Measurements from ENCODE around the gene FGFR1OP2.

GRCh38 chr12:26995706-26996105, 57.4 kb downstream of the FGFR1OP2 start:
- TF ChIP-seq POLR2AphosphoS5 (IDR thresholded peaks at IDR 0.05; ENCODE audit: low read depth, low read length) (no peak), FOXP2 (optimal IDR thresholded peaks at IDR 0.05; ENCODE audit: borderline replicate concordance, extremely low read depth, extremely low read length, insufficient read depth) (no peak), TAF1 (IDR thresholded peaks at IDR 0.05; ENCODE audit: borderline replicate concordance, insufficient read depth, low read length) (no peak)
